ENCODE results near the gene DLL4. TPM values are rescaled to one million over a fixed set of nuclear protein-coding genes. Genes with fewer than 3 reads are reported as not detected.

The DLL4 gene
- total RNA-seq, 1 donor from 2014 or later = 6.5 TPM

- peaks cover 12% of the 10 kb centered on the region for H3K27me3 Mint-ChIP-seq
- no peaks in the 10 kb centered on the region for H3K9me3 Mint-ChIP-seq (ENCODE audit: low read depth)
- TF ChIP-seq CTCF (IDR thresholded peaks at IDR 0.05; ENCODE audit: unreplicated experiment) = no peak
- peaks cover 11% of the 10 kb centered on the region for H3K4me1 Mint-ChIP-seq (ENCODE audit: low read depth)
- no peak for DNase-seq (ENCODE audit: low spot score, unreplicated experiment)
- no peaks in the 10 kb centered on the region for H3K36me3 Mint-ChIP-seq (ENCODE audit: insufficient read depth)
- H3K27ac Mint-ChIP-seq = no peak overlapping the region
- H3K4me3 Mint-ChIP-seq (ENCODE audit: low read depth) = no peak overlapping the region
Observed at GRCh38 chr15:40914013-40914412, 15.1 kb upstream of the DLL4 start.

GRCh38 chr15:40914486-40914885 lies 14.7 kb upstream of the DLL4 start:
- no peaks in the 10 kb centered on the region for H3K9me3 Mint-ChIP-seq (ENCODE audit: low read depth)
- H3K27me3 Mint-ChIP-seq = peaks cover 12% of the 10 kb centered on the region
- no peak for DNase-seq (ENCODE audit: low spot score, unreplicated experiment)
- no peaks in the 10 kb centered on the region for H3K36me3 Mint-ChIP-seq (ENCODE audit: insufficient read depth)
- no peak overlapping the region for H3K27ac Mint-ChIP-seq
- peaks cover 11% of the 10 kb centered on the region for H3K4me1 Mint-ChIP-seq (ENCODE audit: low read depth)
- no peak overlapping the region for H3K4me3 Mint-ChIP-seq (ENCODE audit: low read depth)
- TF ChIP-seq CTCF (IDR thresholded peaks at IDR 0.05; ENCODE audit: unreplicated experiment) = peak; percentile 29

GRCh38 chr15:40915116-40915661 lies 14.0 kb upstream of the DLL4 start:
- H3K9me3 Mint-ChIP-seq (ENCODE audit: low read depth) = no peaks in the 10 kb centered on the region
- H3K27me3 Mint-ChIP-seq = peaks cover 17% of the 10 kb centered on the region
- H3K4me1 Mint-ChIP-seq (ENCODE audit: low read depth) = peaks cover 9% of the 10 kb centered on the region
- no peaks in the 10 kb centered on the region for H3K36me3 Mint-ChIP-seq (ENCODE audit: insufficient read depth)
- H3K4me3 Mint-ChIP-seq (ENCODE audit: low read depth) = no peak overlapping the region
- TF ChIP-seq CTCF (IDR thresholded peaks at IDR 0.05; ENCODE audit: unreplicated experiment) = no peak
- DNase-seq (ENCODE audit: low spot score, unreplicated experiment) = no peak
- no peak overlapping the region for H3K27ac Mint-ChIP-seq

- Mint-ChIP-seq H3K4me3 (ENCODE audit: low read depth) (no peak overlapping the region), H3K4me1 (ENCODE audit: low read depth) (peaks cover 9% of the 10 kb centered on the region), H3K27me3 (peaks cover 20% of the 10 kb centered on the region), H3K36me3 (ENCODE audit: insufficient read depth) (no peaks in the 10 kb centered on the region), H3K27ac (no peak overlapping the region), H3K9me3 (ENCODE audit: low read depth) (no peaks in the 10 kb centered on the region)
- no peak for TF ChIP-seq CTCF (IDR thresholded peaks at IDR 0.05; ENCODE audit: unreplicated experiment)
- DNase-seq (ENCODE audit: low spot score, unreplicated experiment) = no peak
Observed at GRCh38 chr15:40915679-40916078, 13.5 kb upstream of the DLL4 start.

- Mint-ChIP-seq H3K4me1 (ENCODE audit: low read depth) (peaks cover 11% of the 10 kb centered on the region), H3K27ac (no peak overlapping the region), H3K4me3 (ENCODE audit: low read depth) (no peak overlapping the region), H3K36me3 (ENCODE audit: insufficient read depth) (no peaks in the 10 kb centered on the region), H3K9me3 (ENCODE audit: low read depth) (no peaks in the 10 kb centered on the region), H3K27me3 (peaks cover 33% of the 10 kb centered on the region)
- DNase-seq (ENCODE audit: low spot score, unreplicated experiment) = no peak
- no peak for TF ChIP-seq CTCF (IDR thresholded peaks at IDR 0.05; ENCODE audit: unreplicated experiment)
Observed at GRCh38 chr15:40917585-40917984, 11.6 kb upstream of the DLL4 start.

Measured in progenitor cell of endocrine pancreas (in vitro differentiated cells).